ENCODE data around the gene RGS6.

DNA sequence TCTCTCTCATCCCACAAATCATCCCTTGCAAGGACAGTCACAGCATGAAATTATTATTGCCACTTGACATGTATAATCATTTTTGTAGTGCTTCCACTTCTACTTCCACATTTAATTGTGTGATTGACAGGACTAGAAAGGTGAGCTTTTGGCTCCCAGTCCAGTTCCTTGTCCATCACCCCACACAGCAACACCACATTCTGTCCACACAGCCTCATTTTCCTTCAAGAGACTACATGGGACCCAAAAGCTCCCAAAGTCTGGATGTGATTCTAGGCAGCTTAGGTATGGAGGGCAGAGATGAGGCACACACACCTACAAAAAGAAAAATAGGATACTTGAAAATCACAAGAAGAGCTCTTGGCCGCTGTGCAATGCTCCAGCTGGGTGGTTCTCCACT is 595.4 kb downstream of the RGS6 start:
- TF ChIP-seq, protein P1, sequence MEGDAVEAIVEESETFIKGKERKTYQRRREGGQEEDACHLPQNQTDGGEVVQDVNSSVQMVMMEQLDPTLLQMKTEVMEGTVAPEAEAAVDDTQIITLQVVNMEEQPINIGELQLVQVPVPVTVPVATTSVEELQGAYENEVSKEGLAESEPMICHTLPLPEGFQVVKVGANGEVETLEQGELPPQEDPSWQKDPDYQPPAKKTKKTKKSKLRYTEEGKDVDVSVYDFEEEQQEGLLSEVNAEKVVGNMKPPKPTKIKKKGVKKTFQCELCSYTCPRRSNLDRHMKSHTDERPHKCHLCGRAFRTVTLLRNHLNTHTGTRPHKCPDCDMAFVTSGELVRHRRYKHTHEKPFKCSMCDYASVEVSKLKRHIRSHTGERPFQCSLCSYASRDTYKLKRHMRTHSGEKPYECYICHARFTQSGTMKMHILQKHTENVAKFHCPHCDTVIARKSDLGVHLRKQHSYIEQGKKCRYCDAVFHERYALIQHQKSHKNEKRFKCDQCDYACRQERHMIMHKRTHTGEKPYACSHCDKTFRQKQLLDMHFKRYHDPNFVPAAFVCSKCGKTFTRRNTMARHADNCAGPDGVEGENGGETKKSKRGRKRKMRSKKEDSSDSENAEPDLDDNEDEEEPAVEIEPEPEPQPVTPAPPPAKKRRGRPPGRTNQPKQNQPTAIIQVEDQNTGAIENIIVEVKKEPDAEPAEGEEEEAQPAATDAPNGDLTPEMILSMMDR (IDR thresholded peaks at IDR 0.05; ENCODE audit: low read length): no peak
- no peak for TF ChIP-seq EZH2 (IDR thresholded peaks at IDR 0.05; ENCODE audit: borderline replicate concordance, low read length)

Data from OCI-LY1 (cell line).